ENCODE measurements around the gene MAP7D3.
"Not testable (repeated sequence)": the region's sequence is repeated elsewhere in the genome, so short reads cannot be mapped to it uniquely, and the experiment has no call there.

The MAP7D3 gene

GRCh38 chrX:136251041-136251991, at the start of gene MAP7D3:
Gene MAP7D3, minus strand, starts transcription at chrX:136251400. Its CDS starts 42 bp downstream, at chrX:136251358.
- peak; percentile 57 for DNase-seq (ENCODE audit: low read depth)

- not testable (repeated sequence) for DNase-seq (ENCODE audit: low read depth)
Measured at GRCh38 chrX:136300721-136301120, 49.5 kb upstream of the MAP7D3 start, which contains the start of gene ADGRG4. Gene ADGRG4, plus strand, starts transcription at chrX:136300963. Its CDS starts 7,815 bp downstream, at chrX:136308778.

- DNase-seq (ENCODE audit: low read depth) = no peak
Measured at GRCh38 chrX:136295380-136295779, 44.2 kb upstream of the MAP7D3 start.

GRCh38 chrX:136292656-136293055, 41.5 kb upstream of the MAP7D3 start:
- no peak for DNase-seq (ENCODE audit: low read depth)

- DNase-seq (ENCODE audit: low read depth) = no peak
Measured at GRCh38 chrX:136291824-136292223, 40.6 kb upstream of the MAP7D3 start.

GRCh38 chrX:136286375-136286774, 35.2 kb upstream of the MAP7D3 start:
- DNase-seq (ENCODE audit: low read depth) = not testable (repeated sequence)

- DNase-seq (ENCODE audit: low read depth) = no peak
Measured at GRCh38 chrX:136275553-136275952, 24.4 kb upstream of the MAP7D3 start.

- DNase-seq (ENCODE audit: low read depth) = no peak
Measured at GRCh38 chrX:136273986-136274385, 22.8 kb upstream of the MAP7D3 start.

GRCh38 chrX:136272325-136272724, 21.1 kb upstream of the MAP7D3 start:
- DNase-seq (ENCODE audit: low read depth) = no peak

- DNase-seq (ENCODE audit: low read depth) = no peak
Measured at GRCh38 chrX:136271300-136271699, 20.1 kb upstream of the MAP7D3 start.

GRCh38 chrX:136269921-136270320, 18.7 kb upstream of the MAP7D3 start:
- DNase-seq (ENCODE audit: low read depth) = no peak

- peak; percentile 8 for DNase-seq (ENCODE audit: low read depth)
Measured at GRCh38 chrX:136268051-136269048, 17.1 kb upstream of the MAP7D3 start.

GRCh38 chrX:136266828-136267227, 15.6 kb upstream of the MAP7D3 start:
- no peak for DNase-seq (ENCODE audit: low read depth)

- no peak for DNase-seq (ENCODE audit: low read depth)
Measured at GRCh38 chrX:136262812-136263315, 11.7 kb upstream of the MAP7D3 start.

- no peak for DNase-seq (ENCODE audit: low read depth)
Measured at GRCh38 chrX:136262243-136262642, 11.0 kb upstream of the MAP7D3 start.

- DNase-seq (ENCODE audit: low read depth) = no peak
Measured at GRCh38 chrX:136261321-136261720, 10.1 kb upstream of the MAP7D3 start.

GRCh38 chrX:136260776-136261175, 9.6 kb upstream of the MAP7D3 start:
- DNase-seq (ENCODE audit: low read depth) = no peak

- no peak for DNase-seq (ENCODE audit: low read depth)
Measured at GRCh38 chrX:136259543-136259942, 8.3 kb upstream of the MAP7D3 start.

- DNase-seq (ENCODE audit: low read depth) = no peak
Measured at GRCh38 chrX:136258951-136259350, 7.8 kb upstream of the MAP7D3 start.

- DNase-seq (ENCODE audit: low read depth) = no peak
Measured at GRCh38 chrX:136256026-136256425, 4.8 kb upstream of the MAP7D3 start.

GRCh38 chrX:136255541-136255940, 4.3 kb upstream of the MAP7D3 start:
- no peak for DNase-seq (ENCODE audit: low read depth)

All from activated T-helper 9 cell treated with anti-CD3 and anti-CD28 coated beads, Interleukin-2, amount 50 U/mL, for 16 hours (primary cell).